Ectodermal cell (in vitro differentiated cells): ENCODE results near the gene TMEM178B.

Source experiments
- H3K27ac ChIP-seq: 2 replicates; pipeline ENCODE4 v1.7.0; 2013; ENCODE audit warnings: mild to moderate bottlenecking, low read depth, low read length; ENCODE audit not compliant: insufficient read depth, poor library complexity, severe bottlenecking
- H3K27me3 ChIP-seq: 2 replicates; pipeline ENCODE4 v1.7.0; 2013; ENCODE audit warnings: mild to moderate bottlenecking, low read length; ENCODE audit not compliant: insufficient read depth, control insufficient read depth, poor library complexity, severe bottlenecking
- H3K36me3 ChIP-seq: one replicate; pipeline ENCODE4 v1.7.0; 2013; ENCODE audit warnings: low read length; ENCODE audit not compliant: control insufficient read depth, insufficient read depth
- H3K4me1 ChIP-seq: one replicate; pipeline ENCODE4 v1.7.0; 2013; ENCODE audit warnings: low read length; ENCODE audit not compliant: control insufficient read depth, insufficient read depth
- H3K4me3 ChIP-seq: 2 replicates; pipeline ENCODE4 v1.7.0; 2013; ENCODE audit warnings: low read depth, low read length, control low read depth; ENCODE audit not compliant: insufficient read depth
- H3K9me3 ChIP-seq: 2 replicates; pipeline ENCODE4 v1.7.0; 2013; ENCODE audit warnings: mild to moderate bottlenecking, low read length, moderate library complexity; ENCODE audit not compliant: control insufficient read depth
- WGBS, 2 experiments: methylation state at CpG; one replicate each; pipeline ENCODE4 v1.1.7; 2013; ENCODE audit warnings: missing lambda C conversion rate in 2 of 2; 5-methylcytosine and 5-hydroxymethylcytosine counted together

Gene TMEM178B

DNA sequence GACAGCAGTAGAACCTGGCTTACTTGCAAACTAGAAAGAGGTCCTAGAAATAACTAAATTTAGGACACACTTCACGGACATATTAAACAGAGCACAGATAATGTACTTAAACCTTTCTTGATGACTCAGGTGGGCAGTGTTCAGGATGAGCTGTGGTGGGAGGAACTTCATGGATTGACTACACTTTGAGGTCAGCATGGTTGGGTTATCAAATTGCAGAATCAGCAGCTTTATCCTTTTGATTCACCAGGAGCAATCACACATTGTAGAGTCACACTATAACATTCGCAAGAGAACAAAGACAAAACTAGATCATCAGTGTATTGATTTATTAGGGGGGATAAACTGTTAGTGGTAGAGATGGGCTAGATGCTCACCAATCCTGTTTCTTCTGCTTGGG lies 438.7 kb downstream of the TMEM178B start:
- 97% methylated on average over 2 of the region's 2 CpGs; no CpG with 5 or more reads in 1 of the 2 experiments for WGBS, 2 experiments
- no peak overlapping the region for H3K4me3 ChIP-seq
- no peaks in the 10 kb centered on the region for H3K36me3 ChIP-seq
- H3K27me3 ChIP-seq, result peaks cover 13% of the 10 kb centered on the region
- no peaks in the 10 kb centered on the region for H3K4me1 ChIP-seq
- no peaks in the 10 kb centered on the region for H3K9me3 ChIP-seq
- no peak overlapping the region for H3K27ac ChIP-seq

DNA sequence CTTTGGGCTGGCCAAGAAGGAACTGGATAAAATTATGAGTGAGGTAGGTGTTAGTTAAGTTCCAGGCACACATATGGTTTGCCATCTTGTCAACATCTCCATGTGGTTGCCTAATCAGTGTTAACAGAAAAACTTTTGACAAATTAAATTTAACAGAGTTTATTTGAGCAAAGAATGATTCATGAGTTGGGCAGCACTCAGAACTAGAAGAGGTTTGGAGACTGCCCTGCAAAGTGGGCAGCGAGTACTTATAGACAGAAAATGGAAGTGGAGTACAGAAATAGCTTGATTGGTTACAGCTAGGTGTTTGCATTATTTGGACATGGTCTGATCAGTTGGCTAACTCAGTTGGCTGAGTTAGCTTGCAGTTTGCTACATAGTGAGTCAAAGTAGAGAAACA lies 439.9 kb downstream of the TMEM178B start:
- Histone ChIP-seq H3K36me3 (no peaks in the 10 kb centered on the region), H3K27ac (no peak overlapping the region), H3K27me3 (peaks cover 13% of the 10 kb centered on the region), H3K4me3 (no peak overlapping the region), H3K9me3 (no peaks in the 10 kb centered on the region), H3K4me1 (no peaks in the 10 kb centered on the region)
- WGBS, 2 experiments, result 93 to 96% methylated on average over 1 of the region's 1 CpG

- Histone ChIP-seq H3K4me3 (no peak overlapping the region), H3K27me3 (peaks cover 13% of the 10 kb centered on the region), H3K27ac (no peak overlapping the region), H3K9me3 (no peaks in the 10 kb centered on the region), H3K36me3 (no peaks in the 10 kb centered on the region), H3K4me1 (no peaks in the 10 kb centered on the region)
- WGBS, 2 experiments, result 90 to 93% methylated on average over 4 of the region's 4 CpGs
These were observed 442.1 kb downstream of the TMEM178B start for GRCh38 chr7:141515941-141516340.

- H3K9me3 ChIP-seq, result no peaks in the 10 kb centered on the region
- H3K27ac ChIP-seq, result no peak overlapping the region
- WGBS, 2 experiments, result 96 to 97% methylated on average over 3 to 4 of the region's 4 CpGs
These were observed 445.8 kb downstream of the TMEM178B start for GRCh38 chr7:141519623-141520022.

GRCh38 chr7:141522657-141523342 lies 448.9 kb downstream of the TMEM178B start:
- no peak overlapping the region for H3K27ac ChIP-seq
- no peak overlapping the region for H3K4me3 ChIP-seq
- WGBS, 2 experiments, result 88 to 94% methylated on average over 3 of the region's 3 CpGs
- no peaks in the 10 kb centered on the region for H3K4me1 ChIP-seq
- H3K9me3 ChIP-seq, result no peaks in the 10 kb centered on the region
- H3K36me3 ChIP-seq, result no peaks in the 10 kb centered on the region
- H3K27me3 ChIP-seq, result no peaks in the 10 kb centered on the region

More at GRCh38 chr7:141519623-141520022, 445.8 kb downstream of the TMEM178B start:
- no peaks in the 10 kb centered on the region for H3K4me1 ChIP-seq
- H3K27me3 ChIP-seq, result no peaks in the 10 kb centered on the region
- H3K36me3 ChIP-seq, result no peaks in the 10 kb centered on the region
- no peak overlapping the region for H3K4me3 ChIP-seq

DNA sequence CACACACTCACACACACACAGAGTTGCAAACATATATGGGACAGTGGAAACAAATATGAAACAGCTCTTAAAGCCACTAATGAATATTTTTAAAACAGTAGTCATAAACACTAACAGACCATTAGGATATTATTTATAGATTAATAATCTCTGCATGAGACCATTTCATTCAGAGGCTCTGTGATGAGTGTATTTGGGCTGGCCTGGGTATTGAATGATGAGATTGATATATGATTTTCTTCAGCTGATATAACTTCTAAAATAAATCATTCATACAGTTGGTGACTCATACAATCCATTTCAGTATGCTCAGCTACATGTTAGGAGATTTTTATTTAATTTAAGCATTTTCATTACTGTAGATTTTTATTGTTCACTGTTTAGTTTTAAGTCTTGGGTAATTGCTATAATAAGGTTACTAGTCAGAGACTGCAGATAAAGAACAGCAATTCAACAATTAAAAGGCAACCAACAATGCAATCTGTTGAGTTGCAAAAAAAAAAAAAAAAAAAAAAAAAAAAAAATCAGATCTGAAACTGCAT lies 452.2 kb downstream of the TMEM178B start:
- H3K4me1 ChIP-seq, result no peaks in the 10 kb centered on the region
- no peak overlapping the region for H3K4me3 ChIP-seq
- no peaks in the 10 kb centered on the region for H3K9me3 ChIP-seq
- no peak overlapping the region for H3K27ac ChIP-seq
- H3K27me3 ChIP-seq, result no peaks in the 10 kb centered on the region
- no peaks in the 10 kb centered on the region for H3K36me3 ChIP-seq

DNA sequence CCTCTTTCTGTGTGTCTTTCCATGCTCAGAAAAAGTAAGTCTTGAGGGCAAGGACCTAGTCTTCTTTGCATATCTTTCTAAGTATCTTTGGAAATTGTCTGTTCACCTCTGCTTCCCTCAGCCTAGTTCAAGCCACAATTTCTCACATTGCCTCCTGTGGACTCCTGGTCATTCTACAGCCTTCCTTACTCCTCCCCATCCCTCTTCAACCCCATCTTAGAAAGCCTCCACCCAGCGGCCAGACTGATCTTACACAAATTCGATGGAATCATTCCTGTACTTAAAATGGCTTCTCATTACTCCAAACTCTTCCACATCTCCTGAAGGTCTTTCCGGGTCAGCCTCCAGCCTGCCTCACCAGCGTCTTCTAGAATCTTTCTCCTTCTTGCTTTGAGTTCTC lies 453.2 kb downstream of the TMEM178B start:
- Histone ChIP-seq H3K9me3 (no peaks in the 10 kb centered on the region), H3K27me3 (no peaks in the 10 kb centered on the region), H3K27ac (no peak overlapping the region), H3K4me3 (no peak overlapping the region), H3K36me3 (no peaks in the 10 kb centered on the region), H3K4me1 (no peaks in the 10 kb centered on the region)
- 91 to 92% methylated on average over 4 of the region's 4 CpGs for WGBS, 2 experiments

GRCh38 chr7:141528399-141528798 lies 454.5 kb downstream of the TMEM178B start:
- no peak overlapping the region for H3K4me3 ChIP-seq
- H3K27ac ChIP-seq, result no peak overlapping the region
- H3K27me3 ChIP-seq, result no peaks in the 10 kb centered on the region
- no peaks in the 10 kb centered on the region for H3K4me1 ChIP-seq
- WGBS, 2 experiments, result 94 to 96% methylated on average over 2 to 3 of the region's 3 CpGs
- no peaks in the 10 kb centered on the region for H3K9me3 ChIP-seq
- no peaks in the 10 kb centered on the region for H3K36me3 ChIP-seq
